ENCODE results near the gene IL32. TPM values are rescaled to one million over a fixed set of nuclear protein-coding genes. Genes with fewer than 3 reads are reported as not detected.

Gene IL32
- total and polyA plus RNA-seq, 4 donors: 83.7 to 275 (median 200) TPM

DNA sequence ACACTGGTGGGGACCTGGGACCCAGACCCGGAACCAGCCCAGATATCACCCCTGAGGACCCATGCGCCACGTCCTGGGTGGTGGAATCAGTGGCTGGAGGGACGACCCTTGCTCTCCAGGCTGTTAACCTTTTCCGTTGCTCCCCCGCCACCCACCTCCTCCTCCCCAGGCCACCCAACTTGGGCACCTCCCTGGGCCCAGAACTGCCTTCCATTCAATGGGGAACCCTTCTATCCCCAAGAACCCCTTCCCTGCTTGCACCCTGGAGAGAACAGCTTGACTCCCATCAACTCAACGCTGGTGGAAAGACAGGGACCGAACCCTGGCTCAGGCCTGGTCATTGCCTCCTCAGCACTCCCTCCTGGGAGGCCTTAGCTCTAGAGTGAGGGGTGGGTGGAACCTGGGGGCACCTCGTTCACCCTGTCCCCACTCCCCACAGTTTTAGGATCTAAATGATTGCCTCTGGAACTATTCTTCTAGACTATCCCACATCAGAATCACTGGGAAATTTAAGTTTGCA is 5.7 kb upstream of the IL32 start:
- TF ChIP-seq, protein P1, sequence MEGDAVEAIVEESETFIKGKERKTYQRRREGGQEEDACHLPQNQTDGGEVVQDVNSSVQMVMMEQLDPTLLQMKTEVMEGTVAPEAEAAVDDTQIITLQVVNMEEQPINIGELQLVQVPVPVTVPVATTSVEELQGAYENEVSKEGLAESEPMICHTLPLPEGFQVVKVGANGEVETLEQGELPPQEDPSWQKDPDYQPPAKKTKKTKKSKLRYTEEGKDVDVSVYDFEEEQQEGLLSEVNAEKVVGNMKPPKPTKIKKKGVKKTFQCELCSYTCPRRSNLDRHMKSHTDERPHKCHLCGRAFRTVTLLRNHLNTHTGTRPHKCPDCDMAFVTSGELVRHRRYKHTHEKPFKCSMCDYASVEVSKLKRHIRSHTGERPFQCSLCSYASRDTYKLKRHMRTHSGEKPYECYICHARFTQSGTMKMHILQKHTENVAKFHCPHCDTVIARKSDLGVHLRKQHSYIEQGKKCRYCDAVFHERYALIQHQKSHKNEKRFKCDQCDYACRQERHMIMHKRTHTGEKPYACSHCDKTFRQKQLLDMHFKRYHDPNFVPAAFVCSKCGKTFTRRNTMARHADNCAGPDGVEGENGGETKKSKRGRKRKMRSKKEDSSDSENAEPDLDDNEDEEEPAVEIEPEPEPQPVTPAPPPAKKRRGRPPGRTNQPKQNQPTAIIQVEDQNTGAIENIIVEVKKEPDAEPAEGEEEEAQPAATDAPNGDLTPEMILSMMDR (IDR thresholded peaks at IDR 0.05; ENCODE audit: control extremely low read depth, extremely low read depth): no peak
- Histone ChIP-seq H3K9me3 (ENCODE audit: control insufficient read depth in 4 of 4, insufficient read depth in 3 of 4, low read length in 3 of 4) (no peaks in the 10 kb centered on the region), H3K27me3 (ENCODE audit: control insufficient read depth in 3 of 3, insufficient read depth in 3 of 3, low read length in 2 of 3) (no peaks in the 10 kb centered on the region), H3K4me3 (peak overlapping the region; percentile 24), H3K4me1 (ENCODE audit: control insufficient read depth in 5 of 5, insufficient read depth in 5 of 5, low read length in 5 of 5) (peaks cover 2 to 13% (median 7%) of the 10 kb centered on the region in 5 donors), H3K36me3 (ENCODE audit: control insufficient read depth in 4 of 4, insufficient read depth in 4 of 4, low read length in 4 of 4) (no peaks in the 10 kb centered on the region), H3K27ac (ENCODE audit: low read depth in 1 of 2, low read length in 1 of 2) (peak overlapping the region; percentile 71 to 85), H3K9ac (ENCODE audit: insufficient read depth in 1 of 2, low read length in 2 of 2) (peak overlapping the region in 1 of 2 donors; percentile 28)
- 61 to 69% methylated on average over 9 of the region's 9 CpGs for WGBS, 2 donors
- DNase-seq (no peak), ATAC-seq (ENCODE audit: insufficient read depth, low FRiP score) (no peak)

DNA sequence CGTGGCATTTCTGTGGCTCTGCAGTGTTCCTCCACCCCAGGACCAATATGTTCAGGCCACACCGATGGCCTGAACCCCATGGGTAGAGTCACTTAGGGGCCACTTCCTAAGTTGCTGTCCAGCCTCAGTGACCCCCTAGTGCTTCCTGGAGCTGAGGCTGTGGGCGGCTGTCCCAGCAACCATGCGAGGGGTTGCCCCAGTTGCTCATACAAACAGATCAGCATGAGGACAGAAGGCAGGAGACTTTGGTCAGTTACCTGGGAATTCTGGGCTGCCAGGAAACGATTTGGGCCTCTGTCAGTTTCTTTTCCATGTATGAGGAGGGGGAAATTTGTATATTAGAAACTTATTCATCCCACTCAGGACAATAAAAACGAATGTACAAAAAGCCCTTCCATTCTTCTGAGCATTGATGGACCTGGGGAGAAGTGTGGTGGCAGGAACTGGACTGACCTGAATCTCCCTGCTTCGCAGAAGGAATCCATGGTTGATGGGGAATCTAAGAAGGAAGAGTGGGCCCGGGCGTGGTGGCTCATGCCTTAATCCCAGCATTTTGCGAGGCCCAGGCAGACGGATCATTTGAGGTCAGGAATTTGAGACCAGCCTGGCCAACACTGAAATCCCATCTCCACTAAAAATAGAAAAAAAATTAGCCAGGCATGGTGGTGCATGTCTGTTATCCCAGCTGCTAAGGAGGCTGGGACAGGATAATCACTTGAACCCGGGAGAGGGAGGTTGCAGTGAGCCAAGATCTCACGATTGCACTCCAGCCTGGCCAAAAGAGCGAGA is 4.9 kb upstream of the IL32 start:
- Histone ChIP-seq H3K9me3 (ENCODE audit: control insufficient read depth in 4 of 4, insufficient read depth in 3 of 4, low read length in 3 of 4) (no peaks in the 10 kb centered on the region), H3K9ac (ENCODE audit: insufficient read depth in 1 of 2, low read length in 2 of 2) (no peak overlapping the region), H3K4me3 (no peak overlapping the region), H3K4me1 (ENCODE audit: control insufficient read depth in 5 of 5, insufficient read depth in 5 of 5, low read length in 5 of 5) (peaks cover 2 to 16% (median 7%) of the 10 kb centered on the region in 5 donors), H3K36me3 (ENCODE audit: control insufficient read depth in 4 of 4, insufficient read depth in 4 of 4, low read length in 4 of 4) (no peaks in the 10 kb centered on the region), H3K27ac (ENCODE audit: low read depth in 1 of 2, low read length in 1 of 2) (peak overlapping the region in 1 of 2 donors; percentile 31), H3K27me3 (ENCODE audit: control insufficient read depth in 3 of 3, insufficient read depth in 3 of 3, low read length in 2 of 3) (no peaks in the 10 kb centered on the region)
- no peak for DNase-seq
- 87% methylated on average over 14 of the region's 14 CpGs for WGBS, 2 donors
- ATAC-seq (ENCODE audit: insufficient read depth, low FRiP score): no peak
- TF ChIP-seq, protein P1 (IDR thresholded peaks at IDR 0.05; ENCODE audit: control extremely low read depth, extremely low read depth): no peak

DNA sequence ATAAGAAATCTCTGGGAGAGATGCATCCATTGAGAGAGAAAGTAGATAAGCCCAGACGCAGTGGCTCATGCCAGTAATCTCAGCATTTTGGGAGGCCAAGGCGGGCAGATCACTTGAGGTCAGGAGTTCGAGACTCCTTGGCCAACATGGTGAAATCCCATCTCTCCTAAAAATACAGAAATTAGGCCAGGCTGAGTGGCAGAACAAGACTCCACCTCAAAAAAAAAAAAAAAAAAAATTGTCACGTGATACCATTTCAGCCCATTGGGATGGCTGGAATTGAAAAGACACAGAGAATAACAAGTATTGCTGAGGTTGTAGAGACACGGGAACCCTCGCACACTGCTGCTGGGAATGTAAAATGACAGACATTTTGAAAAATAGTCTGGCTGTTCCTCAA is 2.9 kb upstream of the IL32 start:
- H3K4me1 ChIP-seq (ENCODE audit: control insufficient read depth in 5 of 5, insufficient read depth in 5 of 5, low read length in 5 of 5): peaks cover 2 to 22% (median 7%) of the 10 kb centered on the region in 5 donors
- DNase-seq (no peak), ATAC-seq (ENCODE audit: insufficient read depth, low FRiP score) (no peak)
- no peak overlapping the region for H3K4me3 ChIP-seq
- no peaks in the 10 kb centered on the region for H3K9me3 ChIP-seq (ENCODE audit: control insufficient read depth in 4 of 4, insufficient read depth in 3 of 4, low read length in 3 of 4)
- peaks cover 0 to 3% (median 0%) of the 10 kb centered on the region in 4 donors for H3K36me3 ChIP-seq (ENCODE audit: control insufficient read depth in 4 of 4, insufficient read depth in 4 of 4, low read length in 4 of 4)
- H3K27me3 ChIP-seq (ENCODE audit: control insufficient read depth in 3 of 3, insufficient read depth in 3 of 3, low read length in 2 of 3): no peaks in the 10 kb centered on the region
- TF ChIP-seq, protein P1 (IDR thresholded peaks at IDR 0.05; ENCODE audit: control extremely low read depth, extremely low read depth): no peak
- no peak overlapping the region for H3K27ac ChIP-seq (ENCODE audit: low read depth in 1 of 2, low read length in 1 of 2)
- 83 to 89% methylated on average over 6 of the region's 6 CpGs for WGBS, 2 donors
- H3K9ac ChIP-seq (ENCODE audit: insufficient read depth in 1 of 2, low read length in 2 of 2): no peak overlapping the region
